ENCODE measurements around the gene LPAR1. TPM values are rescaled to one million over a fixed set of nuclear protein-coding genes. Genes with fewer than 3 reads are reported as not detected.

The LPAR1 gene
- total and polyA plus RNA-seq, 9 of the 15 experiments (the other 6 are each of a cell fraction or from before 2014, with no cell fraction given) = 0.13 TPM; not detected in 8

DNA sequence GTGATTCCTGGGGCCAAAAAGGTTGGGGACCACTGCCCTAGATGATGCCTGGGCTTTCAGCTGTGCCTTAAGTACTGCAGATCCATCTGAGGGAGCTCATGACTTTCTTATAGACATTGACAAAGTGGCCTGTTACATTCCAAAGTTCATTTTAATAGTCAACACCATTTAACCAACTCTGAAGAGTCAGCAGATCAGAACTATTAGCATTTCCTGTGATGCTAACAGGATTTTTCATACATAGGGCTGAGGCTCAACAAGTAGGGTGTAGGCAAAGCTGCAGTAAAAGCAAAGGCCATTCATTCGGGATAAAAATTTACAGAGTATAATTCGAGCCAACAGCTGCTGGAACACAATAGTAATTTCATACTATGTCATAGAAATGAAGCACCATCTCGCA is 105.4 kb downstream of the LPAR1 start:
- Histone ChIP-seq H2AFZ (ENCODE audit: low read depth, low read length) (no peak overlapping the region), H3K27ac (ENCODE audit: extremely low read depth, low read depth, low read length) (no peak overlapping the region), H3K9ac (ENCODE audit: insufficient read depth in 1 of 2, low read depth in 2 of 2, low read length in 2 of 2) (no peak overlapping the region), H3K4me3 (no peak overlapping the region), H3K9me1 (ENCODE audit: control insufficient read depth, insufficient read depth, low read length) (no peaks in the 10 kb centered on the region), H3K36me3 (ENCODE audit: control insufficient read depth, insufficient read depth, low read length) (no peaks in the 10 kb centered on the region), H4K20me1 (replicated peaks; ENCODE audit: control insufficient read depth, insufficient read depth, low read length) (no peaks in the 10 kb centered on the region), H3K4me1 (replicated peaks in 1 of 2; ENCODE audit: control insufficient read depth in 2 of 2, insufficient read depth in 2 of 2, low read length in 2 of 2) (no peaks in the 10 kb centered on the region), H3K27me3 (ENCODE audit: control insufficient read depth in 2 of 2, insufficient read depth in 2 of 2, low read length in 2 of 2) (no peaks in the 10 kb centered on the region), H3K4me2 (ENCODE audit: insufficient read depth, low read length) (no peak overlapping the region), H3K9me3 (replicated peaks; ENCODE audit: control insufficient read depth, insufficient read depth, low read depth, low read length) (no peaks in the 10 kb centered on the region), H3K79me2 (ENCODE audit: control insufficient read depth, insufficient read depth, low read length) (no peaks in the 10 kb centered on the region)
- 0% methylated on average over 3 of the region's 3 CpGs for WGBS (ENCODE audit: insufficient coverage, low coverage, missing lambda C conversion rate)
- BruUV-seq (replicated peaks) = no TSS peak
- DNase-seq (ENCODE audit: extremely low read depth in 1 of 4, low spot score in 3 of 4) = no peak
- FAIRE-seq = no peak
- in situ Hi-C loops (cut with MboI) (no loop called here), intact Hi-C loops (cut with micrococcal nuclease) (no loop called here)
- TF ChIP-seq TGIF2 (CRISPR knock-in tag; IDR thresholded peaks at IDR 0.05) (no peak), ZKSCAN3 (CRISPR knock-in tag; IDR thresholded peaks at IDR 0.05) (no peak), ZNF239 (CRISPR knock-in tag; IDR thresholded peaks at IDR 0.05) (no peak), PYGO2 (tag; IDR thresholded peaks at IDR 0.05) (no peak), ZNF79 (CRISPR knock-in tag; IDR thresholded peaks at IDR 0.05; ENCODE audit: low read depth) (no peak), TBL1XR1 (IDR thresholded peaks at IDR 0.05; ENCODE audit: low read length in 2 of 2) (no peak), ETS2 (tag; IDR thresholded peaks at IDR 0.05; ENCODE audit: borderline replicate concordance, poor library complexity, severe bottlenecking) (no peak), ZNF184 (CRISPR knock-in tag; IDR thresholded peaks at IDR 0.05) (no peak), ZNF3 (CRISPR knock-in tag; IDR thresholded peaks at IDR 0.05) (no peak), CBX5 (IDR thresholded peaks at IDR 0.05; ENCODE audit: borderline replicate concordance, low read depth) (no peak), ZNF436 (CRISPR knock-in tag; IDR thresholded peaks at IDR 0.05) (no peak), NCOA6 (IDR thresholded peaks at IDR 0.05) (no peak)
- TF ChIP-seq, protein P1, sequence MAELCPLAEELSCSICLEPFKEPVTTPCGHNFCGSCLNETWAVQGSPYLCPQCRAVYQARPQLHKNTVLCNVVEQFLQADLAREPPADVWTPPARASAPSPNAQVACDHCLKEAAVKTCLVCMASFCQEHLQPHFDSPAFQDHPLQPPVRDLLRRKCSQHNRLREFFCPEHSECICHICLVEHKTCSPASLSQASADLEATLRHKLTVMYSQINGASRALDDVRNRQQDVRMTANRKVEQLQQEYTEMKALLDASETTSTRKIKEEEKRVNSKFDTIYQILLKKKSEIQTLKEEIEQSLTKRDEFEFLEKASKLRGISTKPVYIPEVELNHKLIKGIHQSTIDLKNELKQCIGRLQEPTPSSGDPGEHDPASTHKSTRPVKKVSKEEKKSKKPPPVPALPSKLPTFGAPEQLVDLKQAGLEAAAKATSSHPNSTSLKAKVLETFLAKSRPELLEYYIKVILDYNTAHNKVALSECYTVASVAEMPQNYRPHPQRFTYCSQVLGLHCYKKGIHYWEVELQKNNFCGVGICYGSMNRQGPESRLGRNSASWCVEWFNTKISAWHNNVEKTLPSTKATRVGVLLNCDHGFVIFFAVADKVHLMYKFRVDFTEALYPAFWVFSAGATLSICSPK (IDR thresholded peaks at IDR 0.05; ENCODE audit: borderline replicate concordance) = no peak
- TF ChIP-seq, protein P2, sequence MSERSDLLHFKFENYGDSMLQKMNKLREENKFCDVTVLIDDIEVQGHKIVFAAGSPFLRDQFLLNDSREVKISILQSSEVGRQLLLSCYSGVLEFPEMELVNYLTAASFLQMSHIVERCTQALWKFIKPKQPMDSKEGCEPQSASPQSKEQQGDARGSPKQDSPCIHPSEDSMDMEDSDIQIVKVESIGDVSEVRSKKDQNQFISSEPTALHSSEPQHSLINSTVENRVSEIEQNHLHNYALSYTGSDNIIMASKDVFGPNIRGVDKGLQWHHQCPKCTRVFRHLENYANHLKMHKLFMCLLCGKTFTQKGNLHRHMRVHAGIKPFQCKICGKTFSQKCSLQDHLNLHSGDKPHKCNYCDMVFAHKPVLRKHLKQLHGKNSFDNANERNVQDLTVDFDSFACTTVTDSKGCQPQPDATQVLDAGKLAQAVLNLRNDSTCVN (CRISPR knock-in tag; IDR thresholded peaks at IDR 0.05) = no peak
- ATAC-seq = no peak
- CTCF ChIA-PET (ENCODE audit: low intra/inter-chr PET ratio) = no interaction called here
- POLR2A ChIA-PET = no interaction called here

Measured in K562 (cell line).